HepG2 (cell line): ENCODE data around the gene NFATC3. TPM values are rescaled to one million over a fixed set of nuclear protein-coding genes. Genes with fewer than 3 reads are reported as not detected.
A peak's percentile ranks its signal among the peaks of the same experiment; 100 is the strongest.

ENCODE experiments used
- AHR ChIP-seq: IDR thresholded peaks from 2 replicates; pipeline ENCODE4 v1.6.1; 2018; ENCODE audit warnings: missing genetic modification reagents, missing compliant biosample characterization
- ATF6 ChIP-seq: sonication (generic); formaldehyde crosslinking; conservative IDR thresholded peaks from 2 replicates; pipeline ENCODE4 v1.4.0; 2020; ENCODE audit warnings: missing genetic modification reagents
- DPF2 ChIP-seq: sonication (generic); formaldehyde crosslinking; IDR thresholded peaks from 2 replicates; pipeline ENCODE4 v1.4.0; 2020; ENCODE audit warnings: mild to moderate bottlenecking, low read depth, missing genetic modification reagents, borderline replicate concordance
- GABPB1 ChIP-seq: IDR thresholded peaks from 2 replicates; pipeline ENCODE4 v1.6.1; 2016; ENCODE audit warnings: mild to moderate bottlenecking, missing genetic modification reagents, moderate library complexity, missing compliant biosample characterization
- HNRNPLL ChIP-seq: fragments of 200-400 bp; formaldehyde crosslinking; IDR thresholded peaks from 2 replicates; pipeline ENCODE4 v1.6.1; 2017; ENCODE audit warnings: mild to moderate bottlenecking, low read depth, low read length; ENCODE audit not compliant: poor library complexity, severe bottlenecking
- HOMEZ ChIP-seq: IDR thresholded peaks from 2 replicates; pipeline ENCODE4 v1.6.1; 2016; ENCODE audit warnings: low read depth
- KLF15 ChIP-seq: sonication (generic); formaldehyde crosslinking; IDR thresholded peaks from 2 replicates; pipeline ENCODE4 v1.8.1; 2023; ENCODE audit warnings: borderline replicate concordance, mild to moderate bottlenecking, inconsistent platforms, missing genetic modification reagents, mixed read lengths
- NR2C2 ChIP-seq: sonication (generic); formaldehyde crosslinking; IDR thresholded peaks from 2 replicates; pipeline ENCODE4 v1.4.0; 2020; ENCODE audit warnings: missing genetic modification reagents, mild to moderate bottlenecking, moderate library complexity, borderline replicate concordance
- SAP130 ChIP-seq: IDR thresholded peaks from 2 replicates; pipeline ENCODE4 v1.6.1; 2016; ENCODE audit warnings: low read depth
- TP53 ChIP-seq: sonication (generic); formaldehyde crosslinking; conservative IDR thresholded peaks from 2 replicates; pipeline ENCODE4 v1.4.0; 2020; ENCODE audit warnings: missing genetic modification reagents
- ZFAT ChIP-seq: sonication (generic); formaldehyde crosslinking; conservative IDR thresholded peaks from 2 replicates; pipeline ENCODE4 v1.8.1; 2023; ENCODE audit warnings: missing genetic modification reagents, inconsistent platforms
- ZMYM2 ChIP-seq: sonication (generic); formaldehyde crosslinking; IDR thresholded peaks from 2 replicates; pipeline ENCODE4 v1.8.0; 2022; ENCODE audit warnings: mild to moderate bottlenecking, missing genetic modification reagents
- ZNF180 ChIP-seq: sonication (generic); formaldehyde crosslinking; IDR thresholded peaks from 2 replicates; pipeline ENCODE4 v1.4.0; 2020; ENCODE audit warnings: low read depth, missing genetic modification reagents, borderline replicate concordance
- ZNF224 ChIP-seq: sonication (generic); formaldehyde crosslinking; IDR thresholded peaks from 2 replicates; pipeline ENCODE4 v1.5.0; 2020; ENCODE audit warnings: mild to moderate bottlenecking, missing genetic modification reagents
- ZNF788 ChIP-seq: sonication (generic); formaldehyde crosslinking; IDR thresholded peaks from 2 replicates; pipeline ENCODE4 v1.5.0; 2020; ENCODE audit warnings: mild to moderate bottlenecking, missing genetic modification reagents, borderline replicate concordance
- polyA plus RNA-seq, 8 experiments: library from polyadenylated mRNA; depleted of rRNA in 3 of 8; stranded (reverse) in 7 of 8; unstranded in 1 of 8; fragments of >200 nt; fragmentation: Illumina TruSeq in 4 of 8; extraction: Trizol in 4 of 8; gene quantifications; 2 replicates each; pipeline versions ENCODE4 v1.2.1 to v1.2.3, GENCODE V29; 2011 to 2016; ENCODE audit warnings: low read depth in 4 of 8, missing spikeins in 1 of 8, mixed read lengths in 1 of 8; ENCODE audit not compliant: insufficient read depth in 1 of 8
- total RNA-seq, 5 experiments: library from RNA; depleted of rRNA; stranded (reverse); fragments of >200 nt; fragmentation: Illumina TruSeq; extraction: Trizol; gene quantifications; 2 replicates each; pipeline ENCODE4 v1.2.3, GENCODE V29; 2016; ENCODE audit warnings: low read depth in 1 of 5
- TF ChIP-seq, protein P1 (sequence below): sonication (generic); formaldehyde crosslinking; IDR thresholded peaks from 2 replicates; pipeline ENCODE4 v1.4.0; 2020; ENCODE audit warnings: missing genetic modification reagents, borderline replicate concordance
- TF ChIP-seq, protein P2 (sequence below): IDR thresholded peaks from 2 replicates; pipeline ENCODE4 v1.6.1; 2016; ENCODE audit warnings: low read depth, borderline replicate concordance
- TF ChIP-seq, protein P3 (sequence below): sonication (generic); formaldehyde crosslinking; IDR thresholded peaks from 2 replicates; pipeline ENCODE4 v1.5.0; 2020; ENCODE audit warnings: mild to moderate bottlenecking, missing genetic modification reagents, moderate library complexity

Gene NFATC3
- total and polyA plus RNA-seq, 2 of the 13 experiments (the other 11 are each of a cell fraction or from before 2014, with no cell fraction given): 52.6 to 62.7 TPM

DNA sequence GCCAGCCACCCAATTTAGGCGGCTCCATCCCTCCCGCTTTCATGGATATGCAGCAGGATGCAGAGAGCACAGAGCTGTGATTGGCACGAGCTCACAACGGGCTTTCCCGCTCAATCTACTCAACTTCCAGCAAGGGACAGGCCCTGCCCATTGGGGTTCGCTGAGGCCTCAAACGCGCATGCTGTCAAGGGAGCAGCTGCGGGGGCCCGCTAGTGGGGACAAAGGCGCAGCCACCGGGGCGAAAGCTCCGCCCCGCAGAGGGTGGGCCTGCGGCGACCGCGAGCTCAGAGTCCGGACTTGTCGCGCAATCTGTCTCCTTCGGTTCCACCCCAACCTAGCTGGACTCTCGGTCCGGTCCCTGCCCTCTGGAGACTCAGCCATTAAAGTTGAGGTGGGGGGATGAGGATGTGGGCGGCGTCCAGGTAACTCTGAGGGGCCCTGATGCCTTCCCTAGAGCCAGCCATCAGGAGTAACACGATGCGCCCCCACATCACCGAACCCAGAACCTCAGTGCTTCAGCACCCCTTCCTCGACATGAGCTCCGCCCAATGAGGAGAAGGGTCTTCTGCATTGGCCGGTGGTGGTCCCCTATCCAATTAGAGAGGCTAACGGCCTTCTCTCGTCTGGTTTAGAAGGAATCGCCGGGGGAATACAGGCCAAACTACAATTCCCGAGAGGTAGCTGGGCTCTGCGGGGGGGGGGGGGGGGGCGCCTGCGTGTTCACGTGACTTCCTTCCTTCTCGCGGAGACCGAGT is 489 bp upstream of the NFATC3 start (continued):
- TF ChIP-seq, protein P1, sequence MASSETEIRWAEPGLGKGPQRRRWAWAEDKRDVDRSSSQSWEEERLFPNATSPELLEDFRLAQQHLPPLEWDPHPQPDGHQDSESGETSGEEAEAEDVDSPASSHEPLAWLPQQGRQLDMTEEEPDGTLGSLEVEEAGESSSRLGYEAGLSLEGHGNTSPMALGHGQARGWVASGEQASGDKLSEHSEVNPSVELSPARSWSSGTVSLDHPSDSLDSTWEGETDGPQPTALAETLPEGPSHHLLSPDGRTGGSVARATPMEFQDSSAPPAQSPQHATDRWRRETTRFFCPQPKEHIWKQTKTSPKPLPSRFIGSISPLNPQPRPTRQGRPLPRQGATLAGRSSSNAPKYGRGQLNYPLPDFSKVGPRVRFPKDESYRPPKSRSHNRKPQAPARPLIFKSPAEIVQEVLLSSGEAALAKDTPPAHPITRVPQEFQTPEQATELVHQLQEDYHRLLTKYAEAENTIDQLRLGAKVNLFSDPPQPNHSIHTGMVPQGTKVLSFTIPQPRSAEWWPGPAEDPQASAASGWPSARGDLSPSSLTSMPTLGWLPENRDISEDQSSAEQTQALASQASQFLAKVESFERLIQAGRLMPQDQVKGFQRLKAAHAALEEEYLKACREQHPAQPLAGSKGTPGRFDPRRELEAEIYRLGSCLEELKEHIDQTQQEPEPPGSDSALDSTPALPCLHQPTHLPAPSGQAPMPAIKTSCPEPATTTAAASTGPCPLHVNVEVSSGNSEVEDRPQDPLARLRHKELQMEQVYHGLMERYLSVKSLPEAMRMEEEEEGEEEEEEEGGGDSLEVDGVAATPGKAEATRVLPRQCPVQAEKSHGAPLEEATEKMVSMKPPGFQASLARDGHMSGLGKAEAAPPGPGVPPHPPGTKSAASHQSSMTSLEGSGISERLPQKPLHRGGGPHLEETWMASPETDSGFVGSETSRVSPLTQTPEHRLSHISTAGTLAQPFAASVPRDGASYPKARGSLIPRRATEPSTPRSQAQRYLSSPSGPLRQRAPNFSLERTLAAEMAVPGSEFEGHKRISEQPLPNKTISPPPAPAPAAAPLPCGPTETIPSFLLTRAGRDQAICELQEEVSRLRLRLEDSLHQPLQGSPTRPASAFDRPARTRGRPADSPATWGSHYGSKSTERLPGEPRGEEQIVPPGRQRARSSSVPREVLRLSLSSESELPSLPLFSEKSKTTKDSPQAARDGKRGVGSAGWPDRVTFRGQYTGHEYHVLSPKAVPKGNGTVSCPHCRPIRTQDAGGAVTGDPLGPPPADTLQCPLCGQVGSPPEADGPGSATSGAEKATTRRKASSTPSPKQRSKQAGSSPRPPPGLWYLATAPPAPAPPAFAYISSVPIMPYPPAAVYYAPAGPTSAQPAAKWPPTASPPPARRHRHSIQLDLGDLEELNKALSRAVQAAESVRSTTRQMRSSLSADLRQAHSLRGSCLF (CRISPR knock-in tag): peak; percentile 87; the same call in 1 of the 2 replicates
- TF ChIP-seq, protein P2, sequence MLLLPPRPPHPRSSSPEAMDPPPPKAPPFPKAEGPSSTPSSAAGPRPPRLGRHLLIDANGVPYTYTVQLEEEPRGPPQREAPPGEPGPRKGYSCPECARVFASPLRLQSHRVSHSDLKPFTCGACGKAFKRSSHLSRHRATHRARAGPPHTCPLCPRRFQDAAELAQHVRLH (CRISPR knock-in tag): peak; percentile 99
- peak; percentile 81 for TF ChIP-seq GABPB1 (CRISPR knock-in tag)
- peak; percentile 57; the same call in 1 of the 2 replicates for TF ChIP-seq TP53 (CRISPR knock-in tag)
- TF ChIP-seq ZNF180 (CRISPR knock-in tag): no peak
- TF ChIP-seq NR2C2 (CRISPR knock-in tag): peak; percentile 63
- peak; percentile 97 for TF ChIP-seq SAP130 (CRISPR knock-in tag)
- peak; percentile 73; the same call in 1 of the 2 replicates for TF ChIP-seq AHR (CRISPR knock-in tag)
- TF ChIP-seq KLF15 (CRISPR knock-in tag): no peak
- peak; percentile 98 for TF ChIP-seq ZNF788 (CRISPR knock-in tag)
- peak; percentile 98 for TF ChIP-seq ATF6 (CRISPR knock-in tag)
- TF ChIP-seq HOMEZ (CRISPR knock-in tag): peak; percentile 84
- TF ChIP-seq, protein P3, sequence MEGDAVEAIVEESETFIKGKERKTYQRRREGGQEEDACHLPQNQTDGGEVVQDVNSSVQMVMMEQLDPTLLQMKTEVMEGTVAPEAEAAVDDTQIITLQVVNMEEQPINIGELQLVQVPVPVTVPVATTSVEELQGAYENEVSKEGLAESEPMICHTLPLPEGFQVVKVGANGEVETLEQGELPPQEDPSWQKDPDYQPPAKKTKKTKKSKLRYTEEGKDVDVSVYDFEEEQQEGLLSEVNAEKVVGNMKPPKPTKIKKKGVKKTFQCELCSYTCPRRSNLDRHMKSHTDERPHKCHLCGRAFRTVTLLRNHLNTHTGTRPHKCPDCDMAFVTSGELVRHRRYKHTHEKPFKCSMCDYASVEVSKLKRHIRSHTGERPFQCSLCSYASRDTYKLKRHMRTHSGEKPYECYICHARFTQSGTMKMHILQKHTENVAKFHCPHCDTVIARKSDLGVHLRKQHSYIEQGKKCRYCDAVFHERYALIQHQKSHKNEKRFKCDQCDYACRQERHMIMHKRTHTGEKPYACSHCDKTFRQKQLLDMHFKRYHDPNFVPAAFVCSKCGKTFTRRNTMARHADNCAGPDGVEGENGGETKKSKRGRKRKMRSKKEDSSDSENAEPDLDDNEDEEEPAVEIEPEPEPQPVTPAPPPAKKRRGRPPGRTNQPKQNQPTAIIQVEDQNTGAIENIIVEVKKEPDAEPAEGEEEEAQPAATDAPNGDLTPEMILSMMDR: peak; percentile 72
- TF ChIP-seq DPF2 (CRISPR knock-in tag): peak; percentile 72
- TF ChIP-seq HNRNPLL: peak; percentile 92
- TF ChIP-seq ZMYM2 (CRISPR knock-in tag): peak; percentile 96
- TF ChIP-seq ZNF224 (CRISPR knock-in tag): peak; percentile 99
- no peak for TF ChIP-seq ZFAT
